ENCODE results near the gene DNM1.

GRCh38 chr9:128213746-128214497 lies 10.7 kb downstream of the DNM1 start:
- TF ChIP-seq CTCF (IDR thresholded peaks at IDR 0.05) = no peak
- no peak for TF ChIP-seq EZH2 (IDR thresholded peaks at IDR 0.05)

Measured in neural progenitor cell (in vitro differentiated cells).